ENCODE measurements around the gene SH3BGRL. TPM values are rescaled to one million over a fixed set of nuclear protein-coding genes. Genes with fewer than 3 reads are reported as not detected.

SH3BGRL gene
- total and polyA plus RNA-seq, 9 of the 15 experiments (the other 6 are each of a cell fraction or from before 2014, with no cell fraction given) = 21.3 to 74.3 (median 45.4) TPM

- TF ChIP-seq, protein P1, sequence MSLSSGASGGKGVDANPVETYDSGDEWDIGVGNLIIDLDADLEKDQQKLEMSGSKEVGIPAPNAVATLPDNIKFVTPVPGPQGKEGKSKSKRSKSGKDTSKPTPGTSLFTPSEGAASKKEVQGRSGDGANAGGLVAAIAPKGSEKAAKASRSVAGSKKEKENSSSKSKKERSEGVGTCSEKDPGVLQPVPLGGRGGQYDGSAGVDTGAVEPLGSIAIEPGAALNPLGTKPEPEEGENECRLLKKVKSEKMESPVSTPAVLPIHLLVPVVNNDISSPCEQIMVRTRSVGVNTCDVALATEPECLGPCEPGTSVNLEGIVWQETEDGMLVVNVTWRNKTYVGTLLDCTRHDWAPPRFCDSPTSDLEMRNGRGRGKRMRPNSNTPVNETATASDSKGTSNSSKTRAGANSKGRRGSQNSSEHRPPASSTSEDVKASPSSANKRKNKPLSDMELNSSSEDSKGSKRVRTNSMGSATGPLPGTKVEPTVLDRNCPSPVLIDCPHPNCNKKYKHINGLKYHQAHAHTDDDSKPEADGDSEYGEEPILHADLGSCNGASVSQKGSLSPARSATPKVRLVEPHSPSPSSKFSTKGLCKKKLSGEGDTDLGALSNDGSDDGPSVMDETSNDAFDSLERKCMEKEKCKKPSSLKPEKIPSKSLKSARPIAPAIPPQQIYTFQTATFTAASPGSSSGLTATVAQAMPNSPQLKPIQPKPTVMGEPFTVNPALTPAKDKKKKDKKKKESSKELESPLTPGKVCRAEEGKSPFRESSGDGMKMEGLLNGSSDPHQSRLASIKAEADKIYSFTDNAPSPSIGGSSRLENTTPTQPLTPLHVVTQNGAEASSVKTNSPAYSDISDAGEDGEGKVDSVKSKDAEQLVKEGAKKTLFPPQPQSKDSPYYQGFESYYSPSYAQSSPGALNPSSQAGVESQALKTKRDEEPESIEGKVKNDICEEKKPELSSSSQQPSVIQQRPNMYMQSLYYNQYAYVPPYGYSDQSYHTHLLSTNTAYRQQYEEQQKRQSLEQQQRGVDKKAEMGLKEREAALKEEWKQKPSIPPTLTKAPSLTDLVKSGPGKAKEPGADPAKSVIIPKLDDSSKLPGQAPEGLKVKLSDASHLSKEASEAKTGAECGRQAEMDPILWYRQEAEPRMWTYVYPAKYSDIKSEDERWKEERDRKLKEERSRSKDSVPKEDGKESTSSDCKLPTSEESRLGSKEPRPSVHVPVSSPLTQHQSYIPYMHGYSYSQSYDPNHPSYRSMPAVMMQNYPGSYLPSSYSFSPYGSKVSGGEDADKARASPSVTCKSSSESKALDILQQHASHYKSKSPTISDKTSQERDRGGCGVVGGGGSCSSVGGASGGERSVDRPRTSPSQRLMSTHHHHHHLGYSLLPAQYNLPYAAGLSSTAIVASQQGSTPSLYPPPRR (CRISPR knock-in tag; IDR thresholded peaks at IDR 0.05; ENCODE audit: borderline replicate concordance) = no peak
- no peak for TF ChIP-seq NCOA6 (IDR thresholded peaks at IDR 0.05)
Measured at GRCh38 chrX:81263059-81263458, 61.2 kb downstream of the SH3BGRL start (continued).

GRCh38 chrX:81278616-81279015 is 76.7 kb downstream of the SH3BGRL start:
- FAIRE-seq (no peak), DNase-seq (ENCODE audit: extremely low read depth in 1 of 4, low spot score in 3 of 4) (no peak), ATAC-seq (no peak)
- no peaks in the 10 kb centered on the region for H3K27me3 ChIP-seq (ENCODE audit: control insufficient read depth in 2 of 2, insufficient read depth in 2 of 2, low read length in 2 of 2)
- TF ChIP-seq GTF2F1 (IDR thresholded peaks at IDR 0.05; ENCODE audit: low read depth, low read length) (no peak), ZNF253 (CRISPR knock-in tag; conservative IDR thresholded peaks at IDR 0.05) (no peak), ATF2 (CRISPR knock-in tag; IDR thresholded peaks at IDR 0.05) (no peak), ZNF316 (IDR thresholded peaks at IDR 0.05) (no peak), ZNF785 (CRISPR knock-in tag; IDR thresholded peaks at IDR 0.05) (no peak)
- CTCF ChIA-PET (ENCODE audit: low intra/inter-chr PET ratio) = no interaction called here
- H3K4me2 ChIP-seq (ENCODE audit: insufficient read depth, low read length) = no peak overlapping the region
- no peaks in the 10 kb centered on the region for H3K4me1 ChIP-seq (replicated peaks in 1 of 2; ENCODE audit: control insufficient read depth in 2 of 2, insufficient read depth in 2 of 2, low read length in 2 of 2)
- BruUV-seq (replicated peaks) = no TSS peak
- H4K20me1 ChIP-seq (replicated peaks; ENCODE audit: control insufficient read depth, insufficient read depth, low read length) = no peaks in the 10 kb centered on the region
- no peaks in the 10 kb centered on the region for H3K36me3 ChIP-seq (ENCODE audit: control insufficient read depth, insufficient read depth, low read length)
- no peak overlapping the region for H2AFZ ChIP-seq (ENCODE audit: low read depth, low read length)
- no peak overlapping the region for H3K4me3 ChIP-seq
- H3K79me2 ChIP-seq (ENCODE audit: control insufficient read depth, insufficient read depth, low read length) = no peaks in the 10 kb centered on the region
- no peak overlapping the region for H3K9ac ChIP-seq (ENCODE audit: insufficient read depth in 1 of 2, low read depth in 2 of 2, low read length in 2 of 2)
- no peaks in the 10 kb centered on the region for H3K9me1 ChIP-seq (ENCODE audit: control insufficient read depth, insufficient read depth, low read length)
- in situ Hi-C loops (cut with MboI) = no loop called here
- no peak overlapping the region for H3K27ac ChIP-seq (ENCODE audit: extremely low read depth, low read depth, low read length)
- POLR2A ChIA-PET = no interaction called here
- H3K9me3 ChIP-seq (replicated peaks; ENCODE audit: control insufficient read depth, insufficient read depth, low read depth, low read length) = no peaks in the 10 kb centered on the region
- intact Hi-C loops (cut with micrococcal nuclease) = no loop called here
- 38% methylated on average over 2 of the region's 2 CpGs for WGBS (ENCODE audit: insufficient coverage, low coverage, missing lambda C conversion rate)
